ENCODE measurements around the gene SPRTN. TPM values are rescaled to one million over a fixed set of nuclear protein-coding genes. Genes with fewer than 3 reads are reported as not detected.

The SPRTN gene
- total and polyA plus RNA-seq, 10 donors: 3.1 to 28.7 (median 11.6) TPM

DNA sequence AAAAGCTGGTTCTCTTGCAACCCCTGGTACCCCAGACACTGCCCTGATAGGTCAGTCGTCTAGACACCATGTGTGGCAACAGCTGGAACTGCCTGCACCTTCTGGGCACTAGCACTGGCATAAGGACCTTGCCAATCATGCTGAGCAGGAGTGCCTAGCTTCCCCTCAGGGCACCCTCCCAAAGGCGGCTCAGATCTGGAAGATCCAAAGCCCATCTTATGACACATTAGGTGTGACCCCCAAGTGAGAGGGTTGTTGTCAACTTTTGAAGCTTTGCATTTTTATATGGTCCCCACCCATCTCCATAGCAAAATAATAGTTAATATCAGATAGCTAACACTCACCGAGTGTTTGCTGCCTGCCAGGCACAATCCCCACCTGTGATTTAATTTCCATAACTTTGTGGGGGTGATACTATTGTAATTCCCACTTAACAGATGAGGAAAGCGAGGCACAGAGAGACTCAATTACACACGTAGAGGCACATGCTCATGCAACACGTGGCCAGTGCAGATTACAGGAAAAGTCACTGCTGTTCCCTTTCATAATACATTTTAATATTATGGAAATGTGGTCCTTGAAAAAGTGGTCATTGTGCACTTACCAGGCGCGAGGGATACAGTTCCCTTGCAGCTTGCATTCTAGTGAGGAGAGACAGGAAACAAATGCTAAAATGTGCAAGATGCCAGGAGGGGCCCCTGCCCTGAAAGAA, 26.2 kb upstream of the SPRTN start:
- no peak for DNase-seq
- H3K4me1 ChIP-seq: peaks cover 0 to 4% (median 0%) of the 10 kb centered on the region in 6 donors
- H3K4me3 ChIP-seq: no peak overlapping the region
- 73 to 82% (median 78%) methylated on average over 7 to 8 of the region's 8 CpGs for WGBS, 5 donors
- intact Hi-C loops (cut with DNase I; ENCODE audit: low total_unique reads): no loop called here
- no peaks in the 10 kb centered on the region for H3K36me3 ChIP-seq
- no peaks in the 10 kb centered on the region for H3K9me3 ChIP-seq
- no peaks in the 10 kb centered on the region for H3K27me3 ChIP-seq (replicated peaks in 1 of 7)
- TF ChIP-seq, protein P1, sequence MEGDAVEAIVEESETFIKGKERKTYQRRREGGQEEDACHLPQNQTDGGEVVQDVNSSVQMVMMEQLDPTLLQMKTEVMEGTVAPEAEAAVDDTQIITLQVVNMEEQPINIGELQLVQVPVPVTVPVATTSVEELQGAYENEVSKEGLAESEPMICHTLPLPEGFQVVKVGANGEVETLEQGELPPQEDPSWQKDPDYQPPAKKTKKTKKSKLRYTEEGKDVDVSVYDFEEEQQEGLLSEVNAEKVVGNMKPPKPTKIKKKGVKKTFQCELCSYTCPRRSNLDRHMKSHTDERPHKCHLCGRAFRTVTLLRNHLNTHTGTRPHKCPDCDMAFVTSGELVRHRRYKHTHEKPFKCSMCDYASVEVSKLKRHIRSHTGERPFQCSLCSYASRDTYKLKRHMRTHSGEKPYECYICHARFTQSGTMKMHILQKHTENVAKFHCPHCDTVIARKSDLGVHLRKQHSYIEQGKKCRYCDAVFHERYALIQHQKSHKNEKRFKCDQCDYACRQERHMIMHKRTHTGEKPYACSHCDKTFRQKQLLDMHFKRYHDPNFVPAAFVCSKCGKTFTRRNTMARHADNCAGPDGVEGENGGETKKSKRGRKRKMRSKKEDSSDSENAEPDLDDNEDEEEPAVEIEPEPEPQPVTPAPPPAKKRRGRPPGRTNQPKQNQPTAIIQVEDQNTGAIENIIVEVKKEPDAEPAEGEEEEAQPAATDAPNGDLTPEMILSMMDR (IDR thresholded peaks at IDR 0.05 in 8 of 11, conservative IDR thresholded peaks at IDR 0.05 in 3 of 11): no peak
- TF ChIP-seq POLR2A (IDR thresholded peaks at IDR 0.05) (no peak), POLR2AphosphoS5 (IDR thresholded peaks at IDR 0.05) (no peak)
- no peak overlapping the region for H3K27ac ChIP-seq

- H3K9me3 ChIP-seq: peaks cover 0 to under 1% (median 0%) of the 10 kb centered on the region in 8 donors
- H3K36me3 ChIP-seq: no peaks in the 10 kb centered on the region
- intact Hi-C loops (cut with DNase I; ENCODE audit: low total_unique reads): no loop called here
- 87 to 96% (median 93%) methylated on average over 5 of the region's 5 CpGs for WGBS, 5 donors
- no peak overlapping the region for H3K4me3 ChIP-seq
- no peak for DNase-seq
- H3K4me1 ChIP-seq: peaks cover 0 to 4% (median 0%) of the 10 kb centered on the region in 6 donors
- no peak overlapping the region for H3K27ac ChIP-seq
- TF ChIP-seq, protein P1 (IDR thresholded peaks at IDR 0.05 in 8 of 11, conservative IDR thresholded peaks at IDR 0.05 in 3 of 11): no peak
- TF ChIP-seq POLR2AphosphoS5 (IDR thresholded peaks at IDR 0.05) (no peak), POLR2A (IDR thresholded peaks at IDR 0.05) (no peak)
- H3K27me3 ChIP-seq (replicated peaks in 1 of 7): no peaks in the 10 kb centered on the region
These were observed 25.7 kb upstream of the SPRTN start for GRCh38 chr1:231312432-231312788.

DNA sequence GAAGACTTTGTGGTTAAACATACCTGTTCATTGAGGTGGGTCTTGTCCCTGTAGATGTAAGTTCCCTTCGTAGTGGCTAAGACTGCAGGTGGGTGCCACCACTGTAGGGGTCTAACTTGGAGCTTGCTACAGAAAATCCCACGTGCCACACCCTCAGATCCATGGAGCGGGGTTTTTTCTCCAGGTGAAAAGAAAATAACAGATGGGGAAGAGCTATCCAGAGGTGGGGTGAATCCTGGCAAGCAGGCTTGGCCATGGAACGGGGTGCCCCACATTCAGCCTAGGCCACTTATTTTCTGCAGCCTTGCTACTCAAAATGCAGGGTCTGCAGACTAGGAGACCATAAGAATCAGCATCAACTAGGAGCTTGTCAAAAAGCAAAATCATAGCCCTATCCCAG, 24.4 kb upstream of the SPRTN start:
- no peak for DNase-seq
- no peaks in the 10 kb centered on the region for H3K27me3 ChIP-seq (replicated peaks in 1 of 7)
- no peak overlapping the region for H3K27ac ChIP-seq
- no peak overlapping the region for H3K4me3 ChIP-seq
- H3K36me3 ChIP-seq: no peaks in the 10 kb centered on the region
- intact Hi-C loops (cut with DNase I; ENCODE audit: low total_unique reads): no loop called here
- TF ChIP-seq, protein P1 (IDR thresholded peaks at IDR 0.05 in 8 of 11, conservative IDR thresholded peaks at IDR 0.05 in 3 of 11): no peak
- no peak for TF ChIP-seq POLR2A (IDR thresholded peaks at IDR 0.05)
- TF ChIP-seq POLR2AphosphoS5 (IDR thresholded peaks at IDR 0.05): no peak
- H3K9me3 ChIP-seq: peaks cover 0 to 4% (median 0%) of the 10 kb centered on the region in 8 donors
- peaks cover 0 to 4% (median 0%) of the 10 kb centered on the region in 6 donors for H3K4me1 ChIP-seq
- WGBS, 5 donors: 79 to 90% (median 88%) methylated on average over 4 of the region's 4 CpGs

DNA sequence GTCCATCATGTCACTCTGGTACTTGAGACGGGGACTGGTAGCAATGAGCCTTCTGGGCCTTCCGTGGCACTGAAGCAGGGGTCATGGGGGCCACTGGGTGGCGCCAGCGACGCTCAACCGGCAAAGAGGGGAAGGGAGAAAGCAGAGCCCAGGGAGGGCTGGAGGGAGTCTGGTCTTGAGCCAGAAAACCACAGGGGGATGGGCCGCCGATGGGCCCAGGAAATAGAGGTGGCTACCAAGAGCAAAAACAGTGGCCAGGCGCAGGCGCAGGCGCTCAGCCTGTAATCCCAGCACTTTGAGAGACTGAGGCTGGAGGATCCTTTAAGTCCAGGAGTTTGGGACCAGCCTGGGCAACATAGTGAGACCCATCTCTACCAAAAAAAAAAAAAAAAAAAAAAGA, 22.2 kb upstream of the SPRTN start:
- Histone ChIP-seq H3K4me1 (peaks cover 0 to 4% (median 0%) of the 10 kb centered on the region in 6 donors), H3K27ac (no peak overlapping the region), H3K4me3 (no peak overlapping the region), H3K27me3 (replicated peaks in 1 of 7) (no peaks in the 10 kb centered on the region), H3K9me3 (peaks cover 0 to 4% (median 0%) of the 10 kb centered on the region in 8 donors), H3K36me3 (no peaks in the 10 kb centered on the region)
- peak; percentile 81 for DNase-seq
- intact Hi-C loops (cut with DNase I; ENCODE audit: low total_unique reads): no loop called here
- 35 to 43% (median 37%) methylated on average over 11 of the region's 11 CpGs for WGBS, 5 donors
- TF ChIP-seq POLR2AphosphoS5 (IDR thresholded peaks at IDR 0.05) (peak in 1 of 3 donors; percentile 9), POLR2A (IDR thresholded peaks at IDR 0.05) (no peak)
- TF ChIP-seq, protein P1 (IDR thresholded peaks at IDR 0.05 in 8 of 11, conservative IDR thresholded peaks at IDR 0.05 in 3 of 11): peak in 8 of 11 experiments; percentile 38 to 70 (median 58)
